ENCODE measurements around the gene TRABD2A. TPM values are rescaled to one million over a fixed set of nuclear protein-coding genes. Genes with fewer than 3 reads are reported as not detected.

The TRABD2A gene
- polyA plus RNA-seq, 4 donors, result 0.32 to 0.70 (median 0.59) TPM

GRCh38 chr2:84856787-84857186, 24.1 kb downstream of the TRABD2A start:
- no peak for DNase-seq (ENCODE audit: low read depth in 4 of 4, low spot score in 3 of 4)

GRCh38 chr2:84855731-84856130, 25.2 kb downstream of the TRABD2A start:
- DNase-seq (ENCODE audit: low read depth in 4 of 4, low spot score in 3 of 4), result no peak

GRCh38 chr2:84854850-84855249, 26.0 kb downstream of the TRABD2A start:
- no peak for DNase-seq (ENCODE audit: low read depth in 4 of 4, low spot score in 3 of 4)

- no peak for DNase-seq (ENCODE audit: low read depth in 4 of 4, low spot score in 3 of 4)
These were observed 29.0 kb downstream of the TRABD2A start for GRCh38 chr2:84851876-84852275.

- no peak for DNase-seq (ENCODE audit: low read depth in 4 of 4, low spot score in 3 of 4)
These were observed 30.4 kb downstream of the TRABD2A start for GRCh38 chr2:84850471-84850870.

GRCh38 chr2:84849271-84849952, 31.5 kb downstream of the TRABD2A start:
- no peak for DNase-seq (ENCODE audit: low read depth in 4 of 4, low spot score in 3 of 4)

- no peak for DNase-seq (ENCODE audit: low read depth in 4 of 4, low spot score in 3 of 4)
These were observed 33.4 kb downstream of the TRABD2A start for GRCh38 chr2:84847326-84848050.

GRCh38 chr2:84846741-84847142, 34.1 kb downstream of the TRABD2A start:
- DNase-seq (ENCODE audit: low read depth in 4 of 4, low spot score in 3 of 4), result no peak

GRCh38 chr2:84846041-84846663, 34.7 kb downstream of the TRABD2A start:
- DNase-seq (ENCODE audit: low read depth in 4 of 4, low spot score in 3 of 4), result no peak

GRCh38 chr2:84844141-84844540, 36.7 kb downstream of the TRABD2A start:
- no peak for DNase-seq (ENCODE audit: low read depth in 4 of 4, low spot score in 3 of 4)

- no peak for DNase-seq (ENCODE audit: low read depth in 4 of 4, low spot score in 3 of 4)
These were observed 39.3 kb downstream of the TRABD2A start for GRCh38 chr2:84841577-84841976.

GRCh38 chr2:84840306-84840705, 40.6 kb downstream of the TRABD2A start:
- no peak for DNase-seq (ENCODE audit: low read depth in 4 of 4, low spot score in 3 of 4)

- DNase-seq (ENCODE audit: low read depth in 4 of 4, low spot score in 3 of 4), result no peak
These were observed 41.0 kb downstream of the TRABD2A start for GRCh38 chr2:84839851-84840250.

GRCh38 chr2:84838434-84839145, 42.3 kb downstream of the TRABD2A start:
- DNase-seq (ENCODE audit: low read depth in 4 of 4, low spot score in 3 of 4), result no peak

GRCh38 chr2:84836215-84836614, 44.7 kb downstream of the TRABD2A start:
- no peak for DNase-seq (ENCODE audit: low read depth in 4 of 4, low spot score in 3 of 4)

GRCh38 chr2:84833481-84834150, 47.3 kb downstream of the TRABD2A start:
- no peak for DNase-seq (ENCODE audit: low read depth in 4 of 4, low spot score in 3 of 4)

GRCh38 chr2:84832772-84833461, 48.0 kb downstream of the TRABD2A start:
- DNase-seq (ENCODE audit: low read depth in 4 of 4, low spot score in 3 of 4), result no peak

GRCh38 chr2:84830758-84831500, 50.0 kb downstream of the TRABD2A start:
- DNase-seq (ENCODE audit: low read depth in 4 of 4, low spot score in 3 of 4), result no peak

- no peak for DNase-seq (ENCODE audit: low read depth in 4 of 4, low spot score in 3 of 4)
These were observed 50.8 kb downstream of the TRABD2A start for GRCh38 chr2:84830095-84830494.

Measured in left renal pelvis (tissue), 4 donors.